Tibial artery (tissue), 4 donors: ENCODE results near the gene STYX.

Experiments used
- DNase-seq, 2 donors: peaks; one replicate each; pipeline ENCODE4 v3.0.0-alpha.2; 2019
- H3K27ac ChIP-seq, 2 donors: fragments of 200-600 bp; sonication (generic) in 1 of 2; 1 replicate in 1 of 2; 2 replicates in 1 of 2; pipeline ENCODE4 v1.5.1; 2018 to 2019; ENCODE audit warnings: mild to moderate bottlenecking in 1 of 2
- H3K27me3 ChIP-seq, 2 donors: fragments of 200-600 bp; sonication (generic) in 1 of 2; one replicate each; pipeline versions ENCODE4 v1.5.1 to v1.6.0; 2016 to 2019
- H3K36me3 ChIP-seq, 3 donors: fragments of 200-600 bp; sonication (generic) in 2 of 3; one replicate each; pipeline ENCODE4 v1.5.1; 2016 to 2019; ENCODE audit warnings: mild to moderate bottlenecking in 2 of 3
- H3K4me1 ChIP-seq, 4 donors: fragments of 200-600 bp; sonication (generic) in 2 of 4; 1 replicate in 3 of 4; 2 replicates in 1 of 4; pipeline ENCODE4 v1.5.1; 2016 to 2019
- H3K4me3 ChIP-seq, 2 donors: fragments of 200-600 bp; sonication (generic) in 1 of 2; 1 replicate in 1 of 2; 2 replicates in 1 of 2; pipeline ENCODE4 v1.5.1; 2018 to 2019; ENCODE audit warnings: mild to moderate bottlenecking in 2 of 2
- H3K9me3 ChIP-seq, 3 donors: fragments of 200-600 bp; sonication (generic) in 1 of 3; one replicate each; pipeline ENCODE4 v1.5.1; 2016 to 2019
- intact Hi-C: fragments of 100-400 bp; cut with DNase I; formaldehyde crosslinking; loops from one replicate; pipeline ENCODE4 v1.15.0; 2023; ENCODE audit warnings: low total_unique reads
- TF ChIP-seq, protein P1 (sequence below), 2 experiments: fragments of 200-600 bp in 1 of 2; fragments of 450-650 bp in 1 of 2; IDR thresholded peaks; one replicate each; pipeline ENCODE4 v1.5.1; 2017 to 2019; ENCODE audit warnings: antibody characterized with exemption in 2 of 2, mild to moderate bottlenecking in 1 of 2, moderate library complexity in 1 of 2

STYX gene

DNA sequence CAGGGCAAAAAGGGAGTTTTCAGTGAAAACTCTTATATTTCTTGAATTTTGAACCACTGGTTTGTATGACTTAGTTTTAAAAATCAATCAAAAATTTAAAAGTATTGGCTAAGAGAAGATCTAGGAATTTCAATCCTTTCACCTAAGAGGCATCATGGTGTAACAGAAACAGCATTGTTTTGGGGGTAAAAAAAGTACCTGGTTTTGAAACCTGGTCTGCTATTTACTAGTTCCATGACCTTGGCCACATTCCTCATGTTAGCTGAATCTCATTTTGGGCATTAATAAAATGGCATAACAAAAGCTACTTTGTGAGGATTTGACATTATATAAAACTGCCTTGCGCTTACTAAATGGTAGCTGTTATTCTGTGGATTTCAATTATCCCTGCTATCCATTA is 78.1 kb downstream of the STYX start:
- intact Hi-C loops, result no loop called here
- TF ChIP-seq, protein P1, sequence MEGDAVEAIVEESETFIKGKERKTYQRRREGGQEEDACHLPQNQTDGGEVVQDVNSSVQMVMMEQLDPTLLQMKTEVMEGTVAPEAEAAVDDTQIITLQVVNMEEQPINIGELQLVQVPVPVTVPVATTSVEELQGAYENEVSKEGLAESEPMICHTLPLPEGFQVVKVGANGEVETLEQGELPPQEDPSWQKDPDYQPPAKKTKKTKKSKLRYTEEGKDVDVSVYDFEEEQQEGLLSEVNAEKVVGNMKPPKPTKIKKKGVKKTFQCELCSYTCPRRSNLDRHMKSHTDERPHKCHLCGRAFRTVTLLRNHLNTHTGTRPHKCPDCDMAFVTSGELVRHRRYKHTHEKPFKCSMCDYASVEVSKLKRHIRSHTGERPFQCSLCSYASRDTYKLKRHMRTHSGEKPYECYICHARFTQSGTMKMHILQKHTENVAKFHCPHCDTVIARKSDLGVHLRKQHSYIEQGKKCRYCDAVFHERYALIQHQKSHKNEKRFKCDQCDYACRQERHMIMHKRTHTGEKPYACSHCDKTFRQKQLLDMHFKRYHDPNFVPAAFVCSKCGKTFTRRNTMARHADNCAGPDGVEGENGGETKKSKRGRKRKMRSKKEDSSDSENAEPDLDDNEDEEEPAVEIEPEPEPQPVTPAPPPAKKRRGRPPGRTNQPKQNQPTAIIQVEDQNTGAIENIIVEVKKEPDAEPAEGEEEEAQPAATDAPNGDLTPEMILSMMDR (IDR thresholded peaks at IDR 0.05), result no peak
- H3K9me3 ChIP-seq, result no peaks in the 10 kb centered on the region
- H3K4me3 ChIP-seq, result no peak overlapping the region
- H3K27me3 ChIP-seq, result no peaks in the 10 kb centered on the region
- H3K27ac ChIP-seq, result no peak overlapping the region
- H3K36me3 ChIP-seq, result no peaks in the 10 kb centered on the region
- no peaks in the 10 kb centered on the region for H3K4me1 ChIP-seq
- DNase-seq, result no peak

DNA sequence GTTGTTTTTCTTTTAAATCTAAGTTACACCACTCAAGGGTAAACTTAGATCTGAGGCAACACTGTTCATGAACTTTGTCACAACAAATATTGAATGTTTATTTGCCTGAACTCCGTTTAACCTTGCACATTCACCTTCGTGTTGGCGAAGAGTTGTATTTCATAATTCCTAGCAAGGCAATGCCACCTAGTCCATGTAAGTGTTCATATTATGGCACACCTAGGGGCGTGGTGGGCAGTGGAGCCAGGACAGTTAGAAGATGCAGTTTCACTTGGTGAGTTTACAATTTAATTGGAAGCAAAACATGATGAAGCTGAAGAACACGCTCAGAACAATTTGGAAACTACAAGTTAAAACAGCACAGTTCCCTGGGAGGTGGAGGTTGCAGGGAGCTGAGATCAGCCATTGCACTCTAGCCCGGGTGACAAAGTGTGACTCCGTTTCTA is 91.9 kb downstream of the STYX start:
- H3K27me3 ChIP-seq, result no peaks in the 10 kb centered on the region
- H3K4me1 ChIP-seq, result peaks cover 0 to 13% (median 0%) of the 10 kb centered on the region in 4 donors
- DNase-seq, result no peak
- TF ChIP-seq, protein P1 (IDR thresholded peaks at IDR 0.05), result no peak
- no peaks in the 10 kb centered on the region for H3K9me3 ChIP-seq
- no peak overlapping the region for H3K27ac ChIP-seq
- H3K4me3 ChIP-seq, result no peak overlapping the region
- H3K36me3 ChIP-seq, result no peaks in the 10 kb centered on the region
- intact Hi-C loops, result loop anchor here (10.0 kb wide), 1 partner anchor 233 kb away; no protein-coding TSS in a partner anchor

DNA sequence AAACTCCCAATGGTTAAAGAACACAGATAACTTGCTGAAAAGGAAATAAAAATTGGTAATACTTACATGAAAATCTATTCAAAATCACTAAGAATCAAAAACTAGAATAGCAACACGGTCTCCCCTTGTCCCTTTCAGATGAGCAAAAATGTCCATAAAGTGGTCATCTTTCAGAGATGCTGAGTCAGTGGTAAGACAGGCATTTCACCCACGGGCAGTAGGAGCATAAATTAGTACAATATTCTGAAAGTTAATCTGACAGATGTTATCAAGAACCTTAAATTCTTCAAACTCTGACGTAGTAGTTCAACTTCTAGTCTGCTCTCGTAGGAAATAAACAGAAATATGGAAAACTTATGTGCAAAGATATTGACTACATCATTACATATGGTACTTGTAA is 94.5 kb downstream of the STYX start:
- H3K36me3 ChIP-seq, result no peaks in the 10 kb centered on the region
- no peak overlapping the region for H3K27ac ChIP-seq
- TF ChIP-seq, protein P1 (IDR thresholded peaks at IDR 0.05), result no peak
- H3K4me1 ChIP-seq, result peaks cover 0 to 13% (median 0%) of the 10 kb centered on the region in 4 donors
- H3K27me3 ChIP-seq, result no peaks in the 10 kb centered on the region
- H3K4me3 ChIP-seq, result no peak overlapping the region
- intact Hi-C loops, result loop anchor here (10.0 kb wide), 1 partner anchor 230 kb away; no protein-coding TSS in a partner anchor
- no peak for DNase-seq
- H3K9me3 ChIP-seq, result no peaks in the 10 kb centered on the region
